Measurements from ENCODE around the gene GALNT9.

The GALNT9 gene

GRCh38 chr12:132166093-132166492 lies 163.3 kb downstream of the GALNT9 start:
- no peak for DNase-seq

GRCh38 chr12:132165584-132165983 lies 163.8 kb downstream of the GALNT9 start:
- DNase-seq: no peak

- DNase-seq: no peak
These were observed 165.0 kb downstream of the GALNT9 start for GRCh38 chr12:132164426-132164825.

- DNase-seq: no peak
These were observed 165.5 kb downstream of the GALNT9 start for GRCh38 chr12:132163911-132164288.

DNA sequence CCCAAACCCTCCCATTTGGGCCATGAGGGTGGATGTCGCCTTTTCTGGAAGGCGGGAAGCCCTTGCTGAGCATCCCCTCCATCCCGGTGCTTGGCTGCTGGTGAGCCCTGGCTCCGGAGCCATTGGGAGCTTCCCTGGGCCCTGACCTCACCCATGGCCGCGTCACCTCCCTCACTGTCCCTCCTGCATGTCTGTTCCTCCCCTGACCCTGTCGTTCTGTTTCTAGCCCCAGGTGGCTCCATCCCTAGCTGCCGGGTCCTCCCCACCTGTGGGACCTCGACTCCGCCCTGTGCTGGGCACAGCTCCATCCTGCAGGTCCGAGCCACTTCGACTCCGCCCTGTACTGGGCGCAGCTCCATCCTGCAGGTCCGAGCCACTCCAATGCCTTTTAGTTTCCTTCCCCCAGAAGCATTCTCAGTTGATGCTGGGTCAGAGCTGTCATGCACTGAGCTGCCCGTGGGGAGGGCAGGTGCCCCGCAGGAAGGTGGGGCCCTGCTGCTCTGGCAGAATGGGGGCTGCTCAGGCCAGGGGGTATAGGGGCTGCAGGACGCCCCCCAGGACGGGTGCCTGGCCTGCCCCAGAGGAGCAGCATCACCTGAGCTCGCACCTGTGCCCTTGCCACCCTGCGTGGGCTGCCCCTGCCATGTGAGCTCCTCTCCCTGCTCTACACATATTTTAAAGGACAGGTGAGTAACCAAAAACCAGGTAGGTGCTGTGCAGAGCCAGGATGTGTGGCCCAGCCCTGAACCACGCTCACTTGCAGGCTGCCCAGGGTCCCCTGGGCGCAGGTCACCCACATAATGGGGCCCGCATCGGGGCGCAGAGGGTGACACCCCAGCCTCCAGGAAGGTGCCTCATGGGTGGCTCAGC lies 166.1 kb downstream of the GALNT9 start:
- DNase-seq: no peak

GRCh38 chr12:132162508-132163031 lies 166.8 kb downstream of the GALNT9 start:
- DNase-seq: peak in 4 of 6 experiments; percentile 17 to 48 (median 28)

DNA sequence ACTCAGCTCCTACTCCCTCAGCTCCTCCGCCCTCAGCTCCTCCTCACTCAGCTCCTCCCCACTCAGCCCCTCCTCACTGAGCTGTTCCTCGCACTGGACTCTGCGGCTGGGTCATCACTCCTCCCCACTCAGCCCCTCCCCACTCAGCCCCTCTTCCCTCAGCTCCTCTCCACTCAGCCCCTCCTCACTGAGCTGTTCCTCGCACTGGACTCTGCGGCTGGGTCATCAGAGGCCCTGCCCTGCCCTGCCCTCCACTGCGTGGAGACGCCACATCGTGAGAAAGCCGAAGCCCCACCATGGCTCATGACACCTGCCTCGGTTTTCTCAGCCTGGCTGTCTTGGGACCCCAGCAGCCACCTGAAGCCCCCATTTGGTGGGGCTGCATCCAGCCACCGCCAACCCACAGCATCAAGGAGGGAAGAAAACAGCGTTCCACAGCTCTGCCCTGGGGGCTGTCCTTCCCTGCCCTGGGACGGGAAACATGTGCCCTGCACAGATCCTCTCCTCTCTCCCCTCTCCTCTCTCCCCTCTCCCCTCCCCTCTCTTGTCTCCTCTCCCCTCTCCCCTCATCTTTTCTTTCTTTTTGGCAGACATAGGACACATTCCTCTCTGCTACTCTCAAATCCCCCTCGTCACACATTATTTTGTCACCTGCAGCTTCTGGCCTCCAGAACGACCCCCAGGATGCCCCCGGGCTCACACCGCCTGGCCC lies 167.4 kb downstream of the GALNT9 start:
- DNase-seq: no peak

GRCh38 chr12:132161036-132161781 lies 168.2 kb downstream of the GALNT9 start:
- DNase-seq: no peak

DNA sequence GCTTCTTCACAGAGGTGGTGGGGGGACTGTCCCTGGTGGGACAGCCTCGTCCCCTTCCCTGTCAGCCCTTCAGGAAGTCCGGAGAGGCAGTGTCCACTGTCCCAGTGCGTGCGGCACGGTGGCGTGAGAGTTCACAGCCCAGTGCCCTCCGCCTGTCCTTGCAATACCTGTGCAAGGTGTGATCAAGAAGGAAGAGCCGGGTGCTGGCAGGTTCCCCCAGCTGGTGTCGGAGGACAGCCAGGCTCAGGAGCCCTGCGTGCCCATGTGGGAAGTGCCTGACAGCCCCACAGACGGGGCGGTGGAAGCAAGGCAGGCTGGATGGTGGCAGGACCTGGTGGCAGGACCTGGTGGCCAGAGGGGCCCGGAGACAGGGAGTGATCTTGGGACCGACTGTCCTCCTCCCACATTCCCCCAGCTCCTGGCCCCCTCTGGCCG lies 168.8 kb downstream of the GALNT9 start:
- DNase-seq: no peak

DNA sequence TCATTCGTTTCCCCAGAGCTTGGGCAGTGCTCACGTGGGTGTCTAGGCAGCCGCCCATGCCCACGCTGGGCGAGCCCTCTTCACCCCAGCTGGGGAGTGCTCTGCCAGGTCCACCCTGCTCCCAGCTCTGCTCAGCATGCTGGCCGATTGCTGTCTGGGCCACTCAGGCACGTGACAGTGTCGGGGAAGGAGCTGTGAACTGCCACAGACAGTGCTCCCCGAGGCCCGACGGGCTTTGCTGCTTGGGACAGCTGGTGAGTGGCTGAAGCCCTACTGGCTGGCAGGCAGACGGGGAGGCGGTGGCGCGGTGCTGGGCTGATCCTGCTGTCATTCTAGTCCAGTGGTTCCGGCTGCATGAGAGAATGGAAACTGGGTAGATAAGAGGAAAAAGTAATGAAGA lies 169.4 kb downstream of the GALNT9 start:
- DNase-seq: no peak

- no peak for DNase-seq
These were observed 169.8 kb downstream of the GALNT9 start for GRCh38 chr12:132159555-132160003.

- DNase-seq: no peak
These were observed 170.5 kb downstream of the GALNT9 start for GRCh38 chr12:132158677-132159554.

DNA sequence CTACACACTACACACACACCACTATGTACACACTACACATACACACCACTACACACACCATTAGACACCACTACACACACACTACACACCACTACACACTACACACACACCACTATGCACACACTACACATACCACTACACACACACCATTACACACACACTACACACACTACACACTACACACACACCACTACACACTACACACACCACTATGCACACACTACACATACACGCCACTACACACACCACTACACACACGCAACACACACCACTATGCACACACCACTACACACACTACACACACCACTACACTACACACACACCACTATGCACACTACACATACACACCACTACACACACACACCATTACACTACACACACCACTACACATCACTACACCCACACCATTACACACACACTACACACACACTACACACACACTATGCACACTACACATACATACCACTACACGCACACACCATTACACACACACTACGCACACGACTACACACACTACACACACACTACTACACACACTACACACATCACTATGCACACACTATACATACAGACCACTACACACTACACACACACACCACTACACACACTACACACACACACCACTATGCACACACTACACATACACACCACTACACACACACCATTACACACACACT lies 171.5 kb downstream of the GALNT9 start:
- no peak for DNase-seq

- DNase-seq: no peak
These were observed 172.6 kb downstream of the GALNT9 start for GRCh38 chr12:132156573-132157325.

DNA sequence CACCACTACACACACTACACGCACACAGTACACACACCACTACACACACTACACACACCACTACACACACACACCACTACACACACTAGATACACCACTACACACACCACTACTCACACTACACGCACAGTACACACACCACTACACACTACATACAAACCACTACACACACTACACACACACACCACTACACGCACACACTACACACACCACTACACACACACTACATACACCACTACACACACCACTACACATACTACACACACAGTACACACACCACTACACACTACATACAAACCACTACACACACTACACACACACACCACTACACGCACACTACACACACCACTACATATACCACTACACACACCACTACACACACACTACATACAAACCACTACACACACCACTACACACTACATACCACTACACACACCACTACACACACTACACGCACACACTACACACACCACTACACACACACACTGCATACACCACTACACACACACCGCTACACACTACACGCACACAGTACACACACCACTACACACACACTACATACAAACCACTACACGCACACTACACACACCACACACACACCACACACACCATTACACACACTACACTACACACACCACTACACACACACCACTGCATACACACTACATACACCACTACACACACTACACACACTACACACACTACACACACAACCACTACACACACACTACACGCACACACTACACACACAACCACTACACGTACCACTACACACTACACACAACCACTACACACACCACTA lies 173.4 kb downstream of the GALNT9 start:
- DNase-seq: no peak

GRCh38 chr12:132154941-132155770 lies 174.2 kb downstream of the GALNT9 start:
- DNase-seq: no peak

- no peak for DNase-seq
These were observed 175.0 kb downstream of the GALNT9 start for GRCh38 chr12:132154341-132154761.

DNA sequence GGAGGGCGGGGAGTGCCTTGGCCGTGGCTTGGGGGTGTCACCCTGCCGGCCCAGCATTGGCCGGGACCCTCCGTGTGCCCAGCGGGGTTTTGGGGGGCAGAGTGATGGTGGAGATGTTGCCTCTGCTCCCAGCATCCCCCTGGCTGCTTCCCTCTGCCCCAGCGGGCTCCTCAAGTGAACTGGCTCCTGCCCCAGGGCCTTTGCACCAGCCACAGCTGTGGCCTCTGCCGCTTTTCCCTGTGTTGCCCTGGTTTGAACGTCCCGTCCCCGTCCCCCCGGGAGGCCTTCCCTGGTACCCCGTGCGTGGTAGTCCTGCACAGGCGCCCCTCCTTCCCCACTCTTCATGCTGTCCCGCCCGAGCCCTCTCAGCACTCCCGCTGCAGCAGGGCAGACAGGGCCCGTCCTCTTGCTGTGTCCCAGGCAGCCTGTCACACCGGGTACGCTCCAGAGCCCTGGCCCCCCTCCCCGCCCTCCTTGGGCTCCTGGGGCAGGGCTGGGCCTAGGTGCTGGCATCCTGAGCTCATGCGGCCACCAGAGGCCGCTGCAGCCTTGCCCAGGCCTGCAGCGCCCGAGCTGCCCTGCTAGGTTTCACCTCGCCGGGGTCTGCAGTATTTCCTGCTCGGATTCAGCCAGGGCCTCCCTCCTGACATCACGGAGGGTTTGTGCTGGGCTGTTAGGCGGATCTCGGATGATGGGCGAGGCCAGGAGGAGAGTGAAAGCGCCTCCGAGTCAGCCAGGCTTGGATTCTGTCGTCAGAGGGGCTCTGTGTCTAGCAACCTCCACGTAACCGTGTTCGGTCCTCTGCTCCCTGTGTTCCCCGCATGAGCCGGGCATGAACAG lies 175.7 kb downstream of the GALNT9 start:
- DNase-seq: peak; percentile 60 to 80 (median 67)
